ENCODE data around the gene ZNF138.

DNA sequence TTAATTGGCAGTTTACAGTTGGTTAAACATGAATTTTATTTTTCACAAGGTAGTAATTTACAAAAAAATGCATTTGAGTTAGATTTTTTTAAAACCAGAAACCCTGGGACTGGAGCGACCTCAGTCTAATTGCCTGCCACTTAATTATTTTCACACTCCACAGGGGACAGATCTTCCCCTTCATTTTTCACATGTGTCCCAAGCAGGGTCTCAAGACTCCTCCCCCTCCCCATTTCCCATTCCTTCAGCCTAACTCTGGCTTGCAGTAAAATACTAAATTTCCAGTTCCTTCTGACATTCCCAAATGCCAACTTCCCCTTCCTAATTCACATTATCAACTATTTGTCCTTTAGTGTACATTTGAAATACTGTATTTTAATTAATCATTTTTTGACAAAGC lies 948 bp downstream of the ZNF138 start:
- TF ChIP-seq, protein P1, sequence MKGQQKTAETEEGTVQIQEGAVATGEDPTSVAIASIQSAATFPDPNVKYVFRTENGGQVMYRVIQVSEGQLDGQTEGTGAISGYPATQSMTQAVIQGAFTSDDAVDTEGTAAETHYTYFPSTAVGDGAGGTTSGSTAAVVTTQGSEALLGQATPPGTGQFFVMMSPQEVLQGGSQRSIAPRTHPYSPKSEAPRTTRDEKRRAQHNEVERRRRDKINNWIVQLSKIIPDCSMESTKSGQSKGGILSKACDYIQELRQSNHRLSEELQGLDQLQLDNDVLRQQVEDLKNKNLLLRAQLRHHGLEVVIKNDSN (CRISPR knock-in tag; IDR thresholded peaks at IDR 0.05), result no peak
- TF ChIP-seq, protein P2, sequence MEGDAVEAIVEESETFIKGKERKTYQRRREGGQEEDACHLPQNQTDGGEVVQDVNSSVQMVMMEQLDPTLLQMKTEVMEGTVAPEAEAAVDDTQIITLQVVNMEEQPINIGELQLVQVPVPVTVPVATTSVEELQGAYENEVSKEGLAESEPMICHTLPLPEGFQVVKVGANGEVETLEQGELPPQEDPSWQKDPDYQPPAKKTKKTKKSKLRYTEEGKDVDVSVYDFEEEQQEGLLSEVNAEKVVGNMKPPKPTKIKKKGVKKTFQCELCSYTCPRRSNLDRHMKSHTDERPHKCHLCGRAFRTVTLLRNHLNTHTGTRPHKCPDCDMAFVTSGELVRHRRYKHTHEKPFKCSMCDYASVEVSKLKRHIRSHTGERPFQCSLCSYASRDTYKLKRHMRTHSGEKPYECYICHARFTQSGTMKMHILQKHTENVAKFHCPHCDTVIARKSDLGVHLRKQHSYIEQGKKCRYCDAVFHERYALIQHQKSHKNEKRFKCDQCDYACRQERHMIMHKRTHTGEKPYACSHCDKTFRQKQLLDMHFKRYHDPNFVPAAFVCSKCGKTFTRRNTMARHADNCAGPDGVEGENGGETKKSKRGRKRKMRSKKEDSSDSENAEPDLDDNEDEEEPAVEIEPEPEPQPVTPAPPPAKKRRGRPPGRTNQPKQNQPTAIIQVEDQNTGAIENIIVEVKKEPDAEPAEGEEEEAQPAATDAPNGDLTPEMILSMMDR (IDR thresholded peaks at IDR 0.05), result no peak
- TF ChIP-seq ESRRA (CRISPR knock-in tag; IDR thresholded peaks at IDR 0.05; ENCODE audit: borderline replicate concordance) (no peak), ZNF317 (CRISPR knock-in tag; IDR thresholded peaks at IDR 0.05; ENCODE audit: borderline replicate concordance, low read depth) (no peak), IRF2 (CRISPR knock-in tag; IDR thresholded peaks at IDR 0.05; ENCODE audit: borderline replicate concordance, low read depth) (no peak), TP53 (CRISPR knock-in tag; IDR thresholded peaks at IDR 0.05) (no peak)
- TF ChIP-seq, protein P3, sequence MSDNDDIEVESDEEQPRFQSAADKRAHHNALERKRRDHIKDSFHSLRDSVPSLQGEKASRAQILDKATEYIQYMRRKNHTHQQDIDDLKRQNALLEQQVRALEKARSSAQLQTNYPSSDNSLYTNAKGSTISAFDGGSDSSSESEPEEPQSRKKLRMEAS (CRISPR knock-in tag; IDR thresholded peaks at IDR 0.05), result no peak
- TF ChIP-seq, protein P4, sequence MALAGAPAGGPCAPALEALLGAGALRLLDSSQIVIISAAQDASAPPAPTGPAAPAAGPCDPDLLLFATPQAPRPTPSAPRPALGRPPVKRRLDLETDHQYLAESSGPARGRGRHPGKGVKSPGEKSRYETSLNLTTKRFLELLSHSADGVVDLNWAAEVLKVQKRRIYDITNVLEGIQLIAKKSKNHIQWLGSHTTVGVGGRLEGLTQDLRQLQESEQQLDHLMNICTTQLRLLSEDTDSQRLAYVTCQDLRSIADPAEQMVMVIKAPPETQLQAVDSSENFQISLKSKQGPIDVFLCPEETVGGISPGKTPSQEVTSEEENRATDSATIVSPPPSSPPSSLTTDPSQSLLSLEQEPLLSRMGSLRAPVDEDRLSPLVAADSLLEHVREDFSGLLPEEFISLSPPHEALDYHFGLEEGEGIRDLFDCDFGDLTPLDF (CRISPR knock-in tag; IDR thresholded peaks at IDR 0.05), result no peak
